OCI-M2 (cell line): ENCODE measurements around the gene CCNL1.

Source experiments
- DNase-seq: peaks from one replicate; lab custom pipeline; 2025; ENCODE audit not compliant: unreplicated experiment; lab: John Stamatoyannopoulos, UW

Gene CCNL1

GRCh38 chr3:157126365-157126764 is 33.6 kb downstream of the CCNL1 start:
- no peak for DNase-seq

GRCh38 chr3:157125101-157125500 is 34.8 kb downstream of the CCNL1 start:
- DNase-seq: no peak

DNA sequence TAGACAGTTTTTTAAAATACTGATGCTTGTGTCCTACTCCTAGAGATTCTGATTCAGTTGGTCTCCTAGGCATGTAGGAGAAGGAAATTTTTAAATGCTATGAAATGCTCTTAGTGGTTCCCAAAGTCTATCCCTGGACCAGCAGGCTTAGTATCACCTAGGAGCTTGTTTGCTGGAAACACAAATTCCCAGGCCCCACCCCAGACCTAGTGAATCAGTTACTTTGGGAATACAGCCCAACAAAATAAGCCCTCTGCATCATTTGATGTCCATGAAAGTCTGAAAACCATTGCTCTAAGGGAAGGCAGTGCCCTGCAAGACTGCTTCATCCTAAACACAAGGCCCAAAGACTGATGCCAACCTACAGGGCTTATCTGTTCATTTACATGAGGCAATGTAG is 36.3 kb downstream of the CCNL1 start:
- DNase-seq: no peak

DNA sequence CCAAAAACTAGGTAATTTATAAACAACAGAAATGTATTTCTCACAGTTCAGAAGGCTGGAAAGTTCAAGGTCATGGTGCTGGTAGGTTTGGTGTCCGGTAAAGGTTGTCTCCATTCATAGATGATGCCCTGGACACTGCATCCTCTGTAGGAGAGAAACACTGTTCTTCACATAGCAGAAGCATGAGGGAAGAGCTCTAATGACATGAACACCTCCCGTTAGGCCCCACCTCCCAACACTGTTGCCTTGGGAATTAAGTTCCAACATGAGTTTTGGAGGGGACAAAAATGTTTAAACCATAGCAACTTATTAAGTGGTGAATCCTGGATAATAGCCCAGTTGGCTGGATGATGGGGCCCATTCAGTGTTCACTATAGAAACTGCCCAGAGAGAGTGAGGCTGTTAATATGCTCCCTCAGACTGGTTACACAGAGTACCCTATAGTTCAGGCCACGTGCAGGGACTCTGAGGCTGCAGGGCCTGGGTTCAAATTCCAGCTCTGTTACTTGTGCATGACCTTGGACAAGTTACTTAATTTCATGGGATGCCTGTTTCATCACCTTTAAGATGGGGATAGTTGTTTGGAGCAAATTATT is 37.0 kb downstream of the CCNL1 start:
- DNase-seq: no peak

GRCh38 chr3:157122116-157122515 is 37.8 kb downstream of the CCNL1 start:
- no peak for DNase-seq

GRCh38 chr3:157121522-157121921 is 38.4 kb downstream of the CCNL1 start:
- no peak for DNase-seq

GRCh38 chr3:157120071-157120892 is 39.7 kb downstream of the CCNL1 start:
- no peak for DNase-seq

DNA sequence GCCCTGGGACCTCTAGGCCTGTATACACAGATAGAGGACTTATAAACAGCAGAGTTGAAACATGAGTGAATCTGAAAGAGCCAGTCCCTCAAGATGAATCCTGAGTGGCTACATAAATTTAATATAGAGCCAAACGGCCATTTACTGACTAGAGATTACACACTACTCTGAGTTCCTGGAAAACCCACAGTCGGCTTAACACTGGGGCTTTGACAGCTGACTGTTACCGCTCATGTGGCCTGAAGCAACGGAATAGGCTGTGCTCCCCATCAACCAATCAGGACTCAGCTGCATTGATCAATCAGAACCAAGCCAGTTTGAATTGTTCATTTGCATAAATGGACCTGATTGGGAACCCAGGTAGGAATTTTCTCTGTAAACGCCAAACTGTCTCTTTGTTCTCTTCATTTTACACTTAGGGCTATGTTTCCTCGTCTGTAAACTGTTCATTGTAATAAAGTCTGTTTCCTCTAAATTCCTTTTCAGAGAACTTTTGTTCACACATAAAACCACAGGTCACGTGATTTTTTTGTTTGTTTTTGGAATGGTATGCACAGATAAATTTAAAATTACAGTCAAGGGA is 40.5 kb downstream of the CCNL1 start:
- DNase-seq: no peak

DNA sequence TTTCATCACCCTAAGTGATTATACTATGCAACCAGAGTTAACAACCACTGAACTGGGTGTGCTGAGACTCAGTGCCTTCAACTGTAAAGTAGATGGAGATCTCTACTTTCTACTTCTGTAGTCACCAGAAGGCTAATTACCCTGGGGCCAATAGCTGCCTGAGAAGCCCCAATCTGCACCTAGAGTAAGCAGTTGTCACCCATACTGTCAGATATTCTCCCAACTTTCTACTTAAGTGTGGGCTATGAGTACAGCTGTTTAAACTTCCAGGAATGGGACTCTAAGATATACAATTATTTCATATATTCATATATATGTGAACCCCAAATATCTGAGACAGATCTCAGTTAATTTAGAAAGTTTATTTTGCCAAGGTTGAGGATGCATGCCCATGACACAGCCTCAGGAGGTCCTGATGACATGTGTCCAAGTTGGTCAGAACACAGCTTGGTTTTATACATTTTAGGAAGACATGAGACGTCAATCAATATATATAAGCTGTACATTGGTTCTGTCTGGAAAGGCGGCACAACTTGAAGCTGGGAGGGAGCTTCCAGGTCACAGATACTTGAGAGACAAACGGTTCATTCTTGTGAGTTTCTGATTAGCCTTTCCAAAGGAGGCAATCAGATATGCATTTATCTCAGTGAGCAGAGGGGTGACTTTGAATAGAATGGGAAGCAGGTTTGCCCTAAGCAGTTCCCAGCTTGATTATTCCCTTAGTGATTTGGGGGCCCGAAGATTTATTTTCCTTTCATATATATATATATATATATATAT is 41.9 kb downstream of the CCNL1 start:
- no peak for DNase-seq

DNA sequence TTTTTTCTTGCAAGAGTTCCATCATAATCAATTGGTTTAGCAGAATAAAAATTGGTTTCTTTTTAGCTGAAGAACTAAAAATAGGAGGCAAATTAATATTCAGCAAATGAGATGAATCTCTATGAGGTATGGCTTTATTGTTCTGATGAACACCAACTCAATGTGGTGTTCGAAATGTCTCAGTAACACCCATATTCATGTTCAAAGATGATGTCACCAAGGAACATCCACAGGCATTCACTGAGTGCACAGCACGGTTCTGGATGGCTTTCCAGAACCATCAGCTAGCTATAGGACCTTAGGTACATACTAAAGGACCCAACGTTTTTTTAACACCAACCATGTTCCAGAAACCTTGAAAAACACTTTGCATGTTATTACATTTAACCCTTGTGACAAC is 42.7 kb downstream of the CCNL1 start:
- DNase-seq: no peak

DNA sequence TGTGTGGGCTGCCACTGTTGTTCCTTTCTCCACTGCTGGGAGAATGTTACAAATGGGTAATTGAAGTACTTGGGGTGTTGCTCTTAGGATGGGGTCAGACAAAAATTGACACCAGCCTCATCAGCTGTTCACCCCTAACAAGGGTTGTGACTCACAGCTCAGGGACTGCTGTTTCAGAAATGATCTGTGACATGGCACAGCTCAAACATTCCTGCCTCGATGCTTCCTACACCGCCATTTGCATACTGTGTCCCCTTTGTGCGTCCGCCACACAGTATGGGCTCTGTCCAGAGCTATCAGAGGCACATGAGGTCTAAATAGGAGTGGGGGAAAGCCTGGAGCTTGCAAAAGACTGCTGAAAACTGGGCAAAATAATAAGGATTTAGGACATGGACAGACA is 43.9 kb downstream of the CCNL1 start:
- no peak for DNase-seq

GRCh38 chr3:157115069-157116006 is 44.6 kb downstream of the CCNL1 start:
- DNase-seq: no peak

DNA sequence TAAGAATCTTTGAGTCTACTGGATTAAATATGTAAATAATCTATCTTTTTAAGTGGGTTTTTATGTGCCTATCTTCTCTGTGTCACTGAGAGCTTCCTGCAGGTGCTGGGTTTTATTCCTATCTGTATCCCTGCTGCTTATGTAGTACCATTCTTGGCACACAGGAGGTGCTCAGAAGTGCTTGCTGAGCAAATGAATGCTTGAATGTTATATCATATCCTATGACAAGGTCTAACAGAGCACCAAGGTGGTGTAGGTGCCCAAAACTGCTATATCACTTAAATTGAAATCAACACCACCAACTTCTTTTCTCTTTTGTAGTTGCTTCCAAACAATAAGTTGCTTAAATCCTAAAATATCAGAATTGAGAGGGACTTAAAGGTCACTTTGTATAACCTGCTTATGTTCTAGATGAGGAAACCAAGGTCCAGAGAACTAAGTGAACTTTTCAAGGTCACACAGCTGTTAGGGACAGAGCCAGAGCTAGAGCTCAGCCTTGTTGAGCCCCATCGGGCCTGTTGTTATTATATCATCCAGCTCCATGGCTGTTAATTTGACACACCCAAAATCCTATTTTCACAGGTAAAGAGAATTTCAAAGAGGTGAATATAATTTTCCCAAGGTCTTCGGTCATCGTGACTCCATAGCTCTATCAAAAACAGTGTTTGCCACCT is 46.0 kb downstream of the CCNL1 start:
- DNase-seq: no peak

DNA sequence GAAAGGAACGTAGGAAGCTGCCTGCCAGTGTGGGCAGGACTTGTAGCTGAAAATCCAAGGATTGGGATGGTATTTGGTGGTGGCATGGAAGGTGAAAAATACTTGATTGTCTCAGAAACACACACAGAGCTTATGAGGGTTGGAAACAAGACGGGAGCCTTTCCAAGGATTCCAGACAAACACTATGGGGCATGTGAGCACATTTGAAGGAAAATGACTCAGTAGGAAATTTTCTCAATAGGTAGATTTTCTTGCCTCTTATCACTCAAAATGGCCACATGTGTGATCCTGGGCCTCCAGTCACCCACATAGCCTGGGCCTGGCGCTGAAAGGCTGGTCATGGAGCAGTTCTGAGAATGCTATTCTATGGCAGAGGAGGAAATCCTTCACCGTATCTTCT is 47.4 kb downstream of the CCNL1 start:
- DNase-seq: no peak

GRCh38 chr3:157111518-157111917 is 48.4 kb downstream of the CCNL1 start:
- DNase-seq: no peak

DNA sequence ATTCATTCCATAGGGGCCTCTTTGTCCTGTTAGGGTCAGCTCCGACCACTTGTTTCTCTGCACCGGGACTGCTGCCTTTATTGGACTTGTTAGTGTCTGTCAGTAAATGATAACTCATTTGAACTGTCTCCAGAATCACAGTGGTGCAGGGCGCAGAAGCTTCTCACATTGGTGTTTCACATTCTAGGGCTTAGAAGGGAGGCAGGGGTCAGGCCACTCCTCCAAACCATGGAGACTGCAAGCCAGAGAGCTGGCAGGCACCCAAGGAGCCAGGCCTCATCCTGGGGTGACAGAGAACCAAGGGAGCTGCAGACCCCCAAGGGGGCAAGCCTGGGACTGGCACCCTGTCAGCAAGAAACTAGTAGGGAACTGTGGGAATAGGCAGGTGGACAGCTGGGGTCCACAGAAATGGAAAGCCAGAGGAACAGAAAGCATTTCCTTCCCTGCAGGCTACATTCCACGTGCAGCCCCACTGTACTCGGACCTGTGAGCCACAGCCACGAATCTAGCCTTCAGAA is 49.1 kb downstream of the CCNL1 start:
- no peak for DNase-seq

- DNase-seq: no peak
These were observed 50.4 kb downstream of the CCNL1 start for GRCh38 chr3:157109267-157110141.

DNA sequence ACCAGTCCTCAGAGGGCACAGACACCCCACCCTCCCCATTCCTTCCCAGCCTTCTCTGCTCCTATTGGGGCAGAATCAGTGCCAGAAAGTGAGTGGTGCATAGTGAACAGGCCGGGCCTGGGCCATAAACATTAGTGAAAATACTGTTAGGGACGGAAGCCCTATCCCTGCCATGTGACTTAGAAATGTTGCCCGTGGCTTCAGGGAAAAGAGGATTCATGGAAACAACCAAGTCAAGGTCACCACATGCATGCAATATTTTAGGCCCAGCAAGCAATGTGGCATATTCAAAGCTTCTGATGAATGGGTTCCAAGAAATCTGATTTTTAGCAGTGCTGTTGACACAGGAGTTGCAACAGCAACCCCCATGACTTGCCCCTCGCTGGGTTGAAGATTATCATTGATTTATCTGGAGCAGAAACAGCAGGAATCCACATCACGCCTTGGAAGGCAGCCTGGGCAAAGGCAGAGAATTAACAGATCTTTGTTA is 52.3 kb downstream of the CCNL1 start:
- no peak for DNase-seq

GRCh38 chr3:157107037-157107436 is 52.9 kb downstream of the CCNL1 start:
- no peak for DNase-seq
